ENCODE measurements around the gene ZNF618.

ZNF618 gene

GRCh38 chr9:113914517-113914916 is 38.4 kb downstream of the ZNF618 start:
- FAIRE-seq, result no peak

- no peak for FAIRE-seq
Measured at GRCh38 chr9:113915817-113916434, 39.8 kb downstream of the ZNF618 start.

GRCh38 chr9:113916931-113917330 is 40.8 kb downstream of the ZNF618 start:
- FAIRE-seq, result no peak

- no peak for FAIRE-seq
Measured at GRCh38 chr9:113918697-113919350, 42.7 kb downstream of the ZNF618 start.

- FAIRE-seq, result no peak
Measured at GRCh38 chr9:113919382-113919781, 43.3 kb downstream of the ZNF618 start.

- no peak for FAIRE-seq
Measured at GRCh38 chr9:113919871-113920270, 43.8 kb downstream of the ZNF618 start.

- no peak for FAIRE-seq
Measured at GRCh38 chr9:113920872-113921271, 44.8 kb downstream of the ZNF618 start.

- no peak for FAIRE-seq
Measured at GRCh38 chr9:113921396-113921925, 45.4 kb downstream of the ZNF618 start.

- no peak for FAIRE-seq
Measured at GRCh38 chr9:113922160-113922559, 46.1 kb downstream of the ZNF618 start.

- FAIRE-seq, result no peak
Measured at GRCh38 chr9:113926211-113926610, 50.1 kb downstream of the ZNF618 start.

- no peak for FAIRE-seq
Measured at GRCh38 chr9:113927277-113927676, 51.2 kb downstream of the ZNF618 start.

- FAIRE-seq, result no peak
Measured at GRCh38 chr9:113928269-113928668, 52.2 kb downstream of the ZNF618 start.

GRCh38 chr9:113929634-113930389 is 53.7 kb downstream of the ZNF618 start:
- FAIRE-seq, result no peak

GRCh38 chr9:113930390-113930783 is 54.3 kb downstream of the ZNF618 start:
- no peak for FAIRE-seq

- no peak for FAIRE-seq
Measured at GRCh38 chr9:113931140-113931539, 55.0 kb downstream of the ZNF618 start.

- no peak for FAIRE-seq
Measured at GRCh38 chr9:113931777-113932176, 55.7 kb downstream of the ZNF618 start.

GRCh38 chr9:113932906-113933584 is 56.9 kb downstream of the ZNF618 start:
- FAIRE-seq, result no peak

- no peak for FAIRE-seq
Measured at GRCh38 chr9:113933671-113934070, 57.6 kb downstream of the ZNF618 start.

GRCh38 chr9:113934167-113934828 is 58.2 kb downstream of the ZNF618 start:
- FAIRE-seq, result no peak

- no peak for FAIRE-seq
Measured at GRCh38 chr9:113934829-113935676, 58.9 kb downstream of the ZNF618 start.

- FAIRE-seq, result no peak
Measured at GRCh38 chr9:113935677-113936380, 59.7 kb downstream of the ZNF618 start.

Measured in TTC549 (cell line).